ENCODE measurements around the gene STAMBPL1.

STAMBPL1 gene

GRCh38 chr10:88964869-88965415, 84.9 kb downstream of the STAMBPL1 start:
- H3K4me3 ChIP-seq (ENCODE audit: low read length) = no peak overlapping the region
- no peak for DNase-seq (ENCODE audit: low read depth, low spot score)

- H3K4me3 ChIP-seq (ENCODE audit: low read length) = no peak overlapping the region
- no peak for DNase-seq (ENCODE audit: low read depth, low spot score)
These were observed 86.8 kb downstream of the STAMBPL1 start for GRCh38 chr10:88966797-88967196.

DNA sequence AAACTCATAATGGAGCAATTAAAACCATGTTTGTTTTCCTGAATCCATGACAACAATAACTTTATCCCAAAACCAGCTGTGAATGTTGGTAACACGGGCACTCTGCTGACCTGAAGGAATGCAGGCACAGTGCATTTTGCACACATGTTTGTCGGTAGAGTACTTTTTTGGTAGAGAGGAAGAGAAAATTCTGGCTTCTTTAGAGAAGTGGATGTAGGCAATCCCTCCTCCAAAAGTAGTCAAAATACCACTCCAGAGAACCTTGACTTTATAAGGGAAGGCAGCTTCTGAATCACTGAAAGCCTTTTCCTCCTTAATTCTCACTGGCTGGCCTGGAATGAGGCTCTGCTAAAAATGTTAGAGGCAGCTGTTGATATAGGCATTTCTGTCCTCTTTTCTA, 88.3 kb downstream of the STAMBPL1 start:
- DNase-seq (ENCODE audit: low read depth, low spot score) = no peak
- H3K4me3 ChIP-seq (ENCODE audit: low read length) = no peak overlapping the region

DNA sequence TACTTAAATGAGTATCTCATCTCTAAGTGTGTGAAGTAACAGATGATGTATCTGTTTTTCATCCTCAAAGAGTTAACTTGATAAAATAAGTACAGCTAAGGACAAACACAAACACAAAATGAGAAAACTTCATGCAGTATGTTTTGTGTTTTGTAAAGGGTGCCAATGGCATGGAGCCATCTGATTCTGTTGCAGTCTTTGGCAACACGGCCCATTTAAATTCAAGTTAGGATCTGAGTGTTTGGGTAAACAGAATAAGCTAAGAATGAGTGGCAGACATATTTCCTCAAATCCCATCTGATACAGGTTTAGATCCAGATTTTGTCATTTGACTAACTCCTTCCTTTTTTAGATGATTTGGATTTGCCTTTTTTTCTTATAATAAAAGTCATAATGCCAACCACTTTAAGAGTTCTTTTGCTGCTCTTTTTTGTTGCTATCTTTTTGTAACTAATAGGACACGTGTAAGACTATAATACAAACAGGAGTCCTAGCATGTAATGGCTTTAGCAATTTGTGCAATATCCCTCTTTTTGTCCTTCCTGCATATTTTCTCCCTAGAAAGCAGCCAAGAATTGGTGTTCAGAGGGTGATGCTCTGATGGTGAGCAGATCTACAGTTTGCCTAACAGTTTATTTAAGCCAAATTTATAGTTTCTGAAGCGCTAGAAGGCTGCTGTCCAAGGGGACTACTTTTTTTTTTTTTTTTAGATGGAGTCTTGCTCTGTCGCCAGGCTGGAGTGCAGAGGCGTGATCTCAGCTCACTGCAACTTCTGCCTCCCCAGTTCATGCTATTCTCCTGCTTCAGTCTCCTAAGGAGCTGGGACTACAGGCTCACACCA, 91.4 kb downstream of the STAMBPL1 start:
- DNase-seq (ENCODE audit: low read depth, low spot score) = no peak
- no peak overlapping the region for H3K4me3 ChIP-seq (ENCODE audit: low read length)

All from Jurkat, Clone E6-1 (cell line).